Endothelial cell of umbilical vein (primary cell): Measurements from ENCODE around the gene KIF25.

ENCODE experiments used
- CTCF ChIP-seq, 2 donors: IDR thresholded peaks; 1 replicate in 1 of 2; 2 replicates in 1 of 2; pipeline ENCODE4 v1.5.1; 2011; ENCODE audit warnings: low read length in 2 of 2, mild to moderate bottlenecking in 2 of 2, moderate library complexity in 2 of 2, control low read depth in 1 of 2, inconsistent platforms in 1 of 2, low read depth in 1 of 2; ENCODE audit not compliant: insufficient read depth in 1 of 2; ENCODE audit errors: extremely low read depth in 1 of 2
- EZH2 ChIP-seq: IDR thresholded peaks from 2 replicates; pipeline ENCODE4 v1.6.1; 2012; ENCODE audit warnings: borderline replicate concordance, low read depth, mild to moderate bottlenecking, moderate library complexity, low read length, inconsistent platforms; ENCODE audit not compliant: severe bottlenecking
- FOS ChIP-seq: IDR thresholded peaks from 2 replicates; pipeline ENCODE4 v1.6.1; 2011; ENCODE audit warnings: mild to moderate bottlenecking, low read length, moderate library complexity, borderline replicate concordance; ENCODE audit not compliant: insufficient read depth
- JUN ChIP-seq: IDR thresholded peaks from 2 replicates; pipeline ENCODE4 v1.6.1; 2011; ENCODE audit warnings: borderline replicate concordance, low read depth; ENCODE audit not compliant: insufficient read length, insufficient read depth
- MAX ChIP-seq: IDR thresholded peaks from 2 replicates; pipeline ENCODE4 v1.6.1; 2011; ENCODE audit not compliant: insufficient read depth, insufficient read length
- MYC ChIP-seq: IDR thresholded peaks from one replicate; pipeline ENCODE4 v1.6.1; 2011; ENCODE audit warnings: mild to moderate bottlenecking, low read depth, low read length
- POLR2AphosphoS5 ChIP-seq: IDR thresholded peaks from 2 replicates; pipeline ENCODE4 v1.6.1; 2012; ENCODE audit warnings: low read depth, mild to moderate bottlenecking, control low read depth, low read length, moderate library complexity; ENCODE audit not compliant: insufficient read depth

- TF ChIP-seq POLR2AphosphoS5 (no peak), CTCF (IDR thresholded peaks at IDR 0.05; ENCODE audit: extremely low read depth in 1 of 2, insufficient read depth in 1 of 2, low read depth in 1 of 2, low read length in 2 of 2) (no peak), MAX (no peak), JUN (no peak), MYC (no peak), FOS (no peak), EZH2 (no peak)
Measured at GRCh38 chr6:167985911-167986595, 11.4 kb upstream of the KIF25 start.
